Measurements from ENCODE around the gene MYZAP.

MYZAP gene

GRCh38 chr15:57545995-57546394, 45.7 kb upstream of the MYZAP start:
- H4K20me1 ChIP-seq (ENCODE audit: insufficient read depth, low read length, poor library complexity, severe bottlenecking) = no peaks in the 10 kb centered on the region
- H3K4me3 ChIP-seq (ENCODE audit: low read length, poor library complexity, severe bottlenecking) = no peak overlapping the region
- no peaks in the 10 kb centered on the region for H3K9me3 ChIP-seq (ENCODE audit: insufficient read depth, low read depth, low read length)
- H3K4me1 ChIP-seq (ENCODE audit: insufficient read depth, low read length, poor library complexity, severe bottlenecking) = no peaks in the 10 kb centered on the region
- no peak for TF ChIP-seq EZH2phosphoT487 (IDR thresholded peaks at IDR 0.05; ENCODE audit: borderline replicate concordance)
- TF ChIP-seq, protein P1, sequence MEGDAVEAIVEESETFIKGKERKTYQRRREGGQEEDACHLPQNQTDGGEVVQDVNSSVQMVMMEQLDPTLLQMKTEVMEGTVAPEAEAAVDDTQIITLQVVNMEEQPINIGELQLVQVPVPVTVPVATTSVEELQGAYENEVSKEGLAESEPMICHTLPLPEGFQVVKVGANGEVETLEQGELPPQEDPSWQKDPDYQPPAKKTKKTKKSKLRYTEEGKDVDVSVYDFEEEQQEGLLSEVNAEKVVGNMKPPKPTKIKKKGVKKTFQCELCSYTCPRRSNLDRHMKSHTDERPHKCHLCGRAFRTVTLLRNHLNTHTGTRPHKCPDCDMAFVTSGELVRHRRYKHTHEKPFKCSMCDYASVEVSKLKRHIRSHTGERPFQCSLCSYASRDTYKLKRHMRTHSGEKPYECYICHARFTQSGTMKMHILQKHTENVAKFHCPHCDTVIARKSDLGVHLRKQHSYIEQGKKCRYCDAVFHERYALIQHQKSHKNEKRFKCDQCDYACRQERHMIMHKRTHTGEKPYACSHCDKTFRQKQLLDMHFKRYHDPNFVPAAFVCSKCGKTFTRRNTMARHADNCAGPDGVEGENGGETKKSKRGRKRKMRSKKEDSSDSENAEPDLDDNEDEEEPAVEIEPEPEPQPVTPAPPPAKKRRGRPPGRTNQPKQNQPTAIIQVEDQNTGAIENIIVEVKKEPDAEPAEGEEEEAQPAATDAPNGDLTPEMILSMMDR (conservative IDR thresholded peaks at IDR 0.05; ENCODE audit: low read length) = no peak
- no peaks in the 10 kb centered on the region for H3K79me2 ChIP-seq (ENCODE audit: insufficient read depth, low read length)
- no peaks in the 10 kb centered on the region for H3K36me3 ChIP-seq (ENCODE audit: insufficient read depth, low read length)
- H3K4me2 ChIP-seq (ENCODE audit: low read depth, low read length, poor library complexity, severe bottlenecking) = no peak overlapping the region
- no peak overlapping the region for H2AFZ ChIP-seq (ENCODE audit: low read length)
- H3F3A ChIP-seq (ENCODE audit: low read depth) = no peaks in the 10 kb centered on the region
- H3K9ac ChIP-seq (ENCODE audit: low read depth, low read length, poor library complexity, severe bottlenecking) = no peak overlapping the region
- no peaks in the 10 kb centered on the region for H3K9me2 ChIP-seq (replicated peaks; ENCODE audit: low read depth, low read length)
- no peaks in the 10 kb centered on the region for H3K27me3 ChIP-seq (ENCODE audit: insufficient read depth, low read length, poor library complexity, severe bottlenecking)

- no peaks in the 10 kb centered on the region for H3K9me2 ChIP-seq (replicated peaks; ENCODE audit: low read depth, low read length)
- H3K79me2 ChIP-seq (ENCODE audit: insufficient read depth, low read length) = no peaks in the 10 kb centered on the region
- no peaks in the 10 kb centered on the region for H3K36me3 ChIP-seq (ENCODE audit: insufficient read depth, low read length)
- no peak overlapping the region for H3K4me2 ChIP-seq (ENCODE audit: low read depth, low read length, poor library complexity, severe bottlenecking)
- TF ChIP-seq, protein P1 (conservative IDR thresholded peaks at IDR 0.05; ENCODE audit: low read length) = no peak
- H2AFZ ChIP-seq (ENCODE audit: low read length) = no peak overlapping the region
- no peak overlapping the region for H3K9ac ChIP-seq (ENCODE audit: low read depth, low read length, poor library complexity, severe bottlenecking)
- H3K9me3 ChIP-seq (ENCODE audit: insufficient read depth, low read depth, low read length) = no peaks in the 10 kb centered on the region
- H3F3A ChIP-seq (ENCODE audit: low read depth) = no peaks in the 10 kb centered on the region
- no peaks in the 10 kb centered on the region for H3K4me1 ChIP-seq (ENCODE audit: insufficient read depth, low read length, poor library complexity, severe bottlenecking)
- no peaks in the 10 kb centered on the region for H4K20me1 ChIP-seq (ENCODE audit: insufficient read depth, low read length, poor library complexity, severe bottlenecking)
- H3K4me3 ChIP-seq (ENCODE audit: low read length, poor library complexity, severe bottlenecking) = no peak overlapping the region
- H3K27me3 ChIP-seq (ENCODE audit: insufficient read depth, low read length, poor library complexity, severe bottlenecking) = no peaks in the 10 kb centered on the region
These were observed 44.4 kb upstream of the MYZAP start for GRCh38 chr15:57547243-57547755.

GRCh38 chr15:57548351-57548750, 43.4 kb upstream of the MYZAP start:
- Histone ChIP-seq H3K27me3 (ENCODE audit: insufficient read depth, low read length, poor library complexity, severe bottlenecking) (no peaks in the 10 kb centered on the region), H2AFZ (ENCODE audit: low read length) (no peak overlapping the region), H3K79me2 (ENCODE audit: insufficient read depth, low read length) (no peaks in the 10 kb centered on the region), H3K4me2 (ENCODE audit: low read depth, low read length, poor library complexity, severe bottlenecking) (no peak overlapping the region), H3K9me2 (replicated peaks; ENCODE audit: low read depth, low read length) (no peaks in the 10 kb centered on the region), H3F3A (ENCODE audit: low read depth) (no peaks in the 10 kb centered on the region), H4K20me1 (ENCODE audit: insufficient read depth, low read length, poor library complexity, severe bottlenecking) (no peaks in the 10 kb centered on the region), H3K4me1 (ENCODE audit: insufficient read depth, low read length, poor library complexity, severe bottlenecking) (no peaks in the 10 kb centered on the region), H3K36me3 (ENCODE audit: insufficient read depth, low read length) (no peaks in the 10 kb centered on the region), H3K9me3 (ENCODE audit: insufficient read depth, low read depth, low read length) (no peaks in the 10 kb centered on the region), H3K4me3 (ENCODE audit: low read length, poor library complexity, severe bottlenecking) (no peak overlapping the region), H3K9ac (ENCODE audit: low read depth, low read length, poor library complexity, severe bottlenecking) (no peak overlapping the region)
- no peak for TF ChIP-seq EZH2phosphoT487 (IDR thresholded peaks at IDR 0.05; ENCODE audit: borderline replicate concordance)
- TF ChIP-seq, protein P1 (conservative IDR thresholded peaks at IDR 0.05; ENCODE audit: low read length) = no peak

Measured in Loucy (cell line).